Aorta (tissue), 5 donors: ENCODE measurements around the gene KANSL1. TPM values are rescaled to one million over a fixed set of nuclear protein-coding genes. Genes with fewer than 3 reads are reported as not detected.
A peak's percentile ranks its signal among the peaks of the same experiment; 100 is the strongest.

Source experiments
- ATAC-seq: fragments of 200-7000 bp; cut with Tn5 transposase; one replicate; pipeline ENCODE4 v1.9.1; 2022; ENCODE audit warnings: moderate library complexity; ENCODE audit not compliant: low FRiP score
- DNase-seq, 2 donors: peaks; one replicate each; pipeline ENCODE4 v3.0.0-alpha.2; 2020
- H3K27ac ChIP-seq, 2 donors: one replicate each; pipeline ENCODE4 v1.5.1; 2013; ENCODE audit warnings: low read length in 2 of 2, mild to moderate bottlenecking in 2 of 2, moderate library complexity in 2 of 2, control low read depth in 1 of 2, inconsistent platforms in 1 of 2, low read depth in 1 of 2
- H3K27me3 ChIP-seq, 2 donors: one replicate each; pipeline ENCODE4 v1.6.1; 2013; ENCODE audit warnings: control low read depth in 1 of 2, low read length in 1 of 2, mild to moderate bottlenecking in 1 of 2, moderate library complexity in 1 of 2; ENCODE audit not compliant: insufficient read depth in 2 of 2, control insufficient read depth in 1 of 2
- H3K36me3 ChIP-seq, 2 donors: one replicate each; pipeline ENCODE4 v1.6.1; 2013; ENCODE audit warnings: control low read depth in 1 of 2, low read length in 1 of 2, mild to moderate bottlenecking in 1 of 2; ENCODE audit not compliant: insufficient read depth in 2 of 2, control insufficient read depth in 1 of 2
- H3K4me1 ChIP-seq, 2 donors: one replicate each; pipeline ENCODE4 v1.6.1; 2013; ENCODE audit warnings: low read length in 2 of 2, control low read depth in 1 of 2, mild to moderate bottlenecking in 1 of 2, moderate library complexity in 1 of 2; ENCODE audit not compliant: insufficient read depth in 2 of 2, control insufficient read depth in 1 of 2
- H3K4me3 ChIP-seq, 2 donors: one replicate each; pipeline ENCODE4 v1.5.1; 2013; ENCODE audit warnings: low read length in 2 of 2, control low read depth in 1 of 2, mild to moderate bottlenecking in 1 of 2
- H3K9me3 ChIP-seq: one replicate; pipeline ENCODE4 v1.6.1; 2013; ENCODE audit warnings: mild to moderate bottlenecking, low read length; ENCODE audit not compliant: control insufficient read depth
- WGBS, 2 donors: extraction: QIAGEN DNeasy Blood & Tissue Kit; methylation state at CpG; one replicate each; pipeline ENCODE4 v1.1.7; 2013; 5-methylcytosine and 5-hydroxymethylcytosine counted together
- intact Hi-C, 2 donors: fragments of 100-400 bp; cut with DNase I; formaldehyde crosslinking; loops; one replicate each; pipeline versions ENCODE4 v1.14.2 to v1.15.0; 2022
- polyA plus RNA-seq, 2 donors: library from polyadenylated mRNA; stranded (reverse); fragments of 200-250 nt; gene quantifications; one replicate each; pipeline ENCODE4 v1.2.3, GENCODE V29; 2013
- total RNA-seq, 2 donors: library from RNA; stranded (reverse); fragmentation: NEBNext Ultra II Directional; extraction: Animal tissue kit (Norgen Biotek cat#: 25700); gene quantifications; one replicate each; pipeline ENCODE4 v1.2.1, GENCODE V29; 2021
- donor health status: healthy with polysubstance abuse.
- donor health status: Bipolar disorder and iron deficiency.
- donor health status: DM: no; HTN: no; CAD: no.
- donor health status: DM: no; HTN: no; CAD: no.
- donor health status: DM: yes; HTN: yes; CAD: no.

The KANSL1 gene
- total and polyA plus RNA-seq, 4 donors: 6.5 to 109 (median 56.4) TPM

DNA sequence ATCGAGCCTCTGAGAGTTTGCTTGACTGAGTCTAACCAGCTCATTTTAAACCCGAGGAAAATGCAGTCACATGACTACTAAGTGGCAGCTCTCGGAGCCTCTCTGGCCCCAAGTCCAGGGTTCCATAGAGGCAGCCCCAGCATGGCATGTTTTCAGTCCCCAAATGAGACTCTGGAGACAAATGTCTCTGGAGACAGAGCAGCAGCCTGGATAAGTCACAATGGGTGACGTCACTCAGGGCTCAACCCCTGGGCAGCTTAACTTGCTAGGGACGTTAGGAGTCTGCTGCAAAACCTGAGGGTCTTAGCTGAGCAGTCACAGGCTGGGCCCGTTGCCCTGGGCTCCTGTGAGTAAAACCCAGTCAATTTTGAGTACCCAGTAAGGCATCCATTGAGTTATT is 201.1 kb downstream of the KANSL1 start:
- Histone ChIP-seq H3K9me3 (no peaks in the 10 kb centered on the region), H3K4me1 (no peaks in the 10 kb centered on the region), H3K27ac (no peak overlapping the region), H3K4me3 (no peak overlapping the region), H3K27me3 (no peaks in the 10 kb centered on the region), H3K36me3 (no peaks in the 10 kb centered on the region)
- WGBS, 2 donors: 41 to 47% methylated on average over 6 of the region's 6 CpGs
- ATAC-seq (no peak), DNase-seq (no peak)
- intact Hi-C loops: no loop called here

- DNase-seq (peak in 1 of 2 donors; percentile 59), ATAC-seq (no peak)
- 91% methylated on average over 10 of the region's 10 CpGs for WGBS, 2 donors
- Histone ChIP-seq H3K9me3 (no peaks in the 10 kb centered on the region), H3K4me3 (no peak overlapping the region), H3K4me1 (no peaks in the 10 kb centered on the region), H3K27me3 (no peaks in the 10 kb centered on the region), H3K36me3 (no peaks in the 10 kb centered on the region), H3K27ac (no peak overlapping the region)
- intact Hi-C loops: no loop called here
Measured at GRCh38 chr17:45991341-45991740, 201.9 kb downstream of the KANSL1 start.

DNA sequence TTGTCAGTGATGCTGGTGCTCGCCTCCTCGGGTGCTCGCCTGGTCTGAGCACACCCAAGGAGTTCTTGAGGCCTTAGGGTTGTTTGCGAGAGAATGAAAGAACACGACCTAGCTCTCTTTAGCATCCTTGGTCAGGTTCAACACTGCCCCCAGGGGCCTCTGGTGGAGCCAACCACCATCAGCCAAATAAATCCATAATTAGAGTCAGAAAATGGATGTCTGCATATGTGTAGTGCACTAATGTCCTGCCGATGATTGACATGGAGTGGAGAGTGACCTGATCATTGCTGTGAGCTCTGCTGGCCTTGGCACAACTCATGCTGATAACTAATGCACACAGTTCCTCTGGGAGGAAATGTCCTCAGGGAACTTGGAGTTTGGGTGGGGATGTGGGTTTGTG is 202.3 kb downstream of the KANSL1 start:
- Histone ChIP-seq H3K27me3 (no peaks in the 10 kb centered on the region), H3K9me3 (no peaks in the 10 kb centered on the region), H3K36me3 (no peaks in the 10 kb centered on the region), H3K4me3 (no peak overlapping the region), H3K27ac (no peak overlapping the region), H3K4me1 (no peaks in the 10 kb centered on the region)
- DNase-seq: peak in 1 of 2 donors; percentile 17
- intact Hi-C loops: no loop called here
- ATAC-seq: no peak
- WGBS, 2 donors: 81 to 84% methylated on average over 6 of the region's 6 CpGs

- WGBS, 2 donors: 87 to 94% methylated on average over 3 of the region's 3 CpGs
- Histone ChIP-seq H3K36me3 (no peaks in the 10 kb centered on the region), H3K4me1 (no peaks in the 10 kb centered on the region), H3K9me3 (no peaks in the 10 kb centered on the region), H3K4me3 (no peak overlapping the region), H3K27ac (no peak overlapping the region), H3K27me3 (no peaks in the 10 kb centered on the region)
- ATAC-seq (no peak), DNase-seq (no peak)
- intact Hi-C loops: no loop called here
Measured at GRCh38 chr17:45989759-45990158, 203.5 kb downstream of the KANSL1 start.

- H3K27me3 ChIP-seq: no peaks in the 10 kb centered on the region
- no peaks in the 10 kb centered on the region for H3K4me1 ChIP-seq
- DNase-seq: peak in 1 of 2 donors; percentile 54
- no peak for ATAC-seq
- intact Hi-C loops: no loop called here
- H3K27ac ChIP-seq: no peak overlapping the region
- no peak overlapping the region for H3K4me3 ChIP-seq
- 87 to 88% methylated on average over 5 of the region's 5 CpGs for WGBS, 2 donors
- H3K36me3 ChIP-seq: no peaks in the 10 kb centered on the region
- H3K9me3 ChIP-seq: no peaks in the 10 kb centered on the region
Measured at GRCh38 chr17:45987706-45988105, 205.5 kb downstream of the KANSL1 start.

GRCh38 chr17:45986056-45986455 is 207.2 kb downstream of the KANSL1 start:
- intact Hi-C loops: no loop called here
- WGBS, 2 donors: 86 to 93% methylated on average over 4 of the region's 4 CpGs
- Histone ChIP-seq H3K27me3 (no peaks in the 10 kb centered on the region), H3K4me3 (no peak overlapping the region), H3K9me3 (no peaks in the 10 kb centered on the region), H3K4me1 (no peaks in the 10 kb centered on the region), H3K36me3 (no peaks in the 10 kb centered on the region), H3K27ac (no peak overlapping the region)
- DNase-seq: no peak
- ATAC-seq: no peak

GRCh38 chr17:45985447-45985846 is 207.8 kb downstream of the KANSL1 start:
- no peak overlapping the region for H3K4me3 ChIP-seq
- H3K27me3 ChIP-seq: no peaks in the 10 kb centered on the region
- DNase-seq (peak in 1 of 2 donors; percentile 14), ATAC-seq (no peak)
- H3K36me3 ChIP-seq: no peaks in the 10 kb centered on the region
- H3K27ac ChIP-seq: no peak overlapping the region
- H3K9me3 ChIP-seq: no peaks in the 10 kb centered on the region
- WGBS, 2 donors: 87 to 89% methylated on average over 4 of the region's 4 CpGs
- intact Hi-C loops: no loop called here
- H3K4me1 ChIP-seq: no peaks in the 10 kb centered on the region

- Histone ChIP-seq H3K9me3 (no peaks in the 10 kb centered on the region), H3K27ac (no peak overlapping the region), H3K36me3 (no peaks in the 10 kb centered on the region), H3K4me3 (no peak overlapping the region), H3K4me1 (no peaks in the 10 kb centered on the region), H3K27me3 (no peaks in the 10 kb centered on the region)
- ATAC-seq (no peak), DNase-seq (peak in 1 of 2 donors; percentile 59)
- WGBS, 2 donors: 93% methylated on average over 5 of the region's 5 CpGs
- intact Hi-C loops: no loop called here
Measured at GRCh38 chr17:45984368-45984767, 208.9 kb downstream of the KANSL1 start.

GRCh38 chr17:45983614-45984310 is 209.5 kb downstream of the KANSL1 start:
- WGBS, 2 donors: 78 to 80% methylated on average over 31 of the region's 31 CpGs
- H3K4me3 ChIP-seq: no peak overlapping the region
- peak in 1 of 2 donors; percentile 72 for DNase-seq

More at GRCh38 chr17:45983614-45984310, 209.5 kb downstream of the KANSL1 start:
- no peaks in the 10 kb centered on the region for H3K4me1 ChIP-seq
- no peak overlapping the region for H3K27ac ChIP-seq
- H3K27me3 ChIP-seq: no peaks in the 10 kb centered on the region
- no peaks in the 10 kb centered on the region for H3K9me3 ChIP-seq
- no peaks in the 10 kb centered on the region for H3K36me3 ChIP-seq
- intact Hi-C loops: no loop called here
- ATAC-seq: no peak
